Activated B cell treated with CpG ODN at 0.5 μM for 24 hours (primary cell): ENCODE results near the gene CCL27. TPM values are rescaled to one million over a fixed set of nuclear protein-coding genes. Genes with fewer than 3 reads are reported as not detected.

ENCODE experiments used
- ATAC-seq: fragments of 200-7000 bp; cut with Tn5 transposase; one replicate; pipeline ENCODE4 v1.10.0; 2021; ENCODE audit warnings: low read depth, mild to moderate bottlenecking, moderate library complexity
- CTCF ChIA-PET: fragments of 350-600 bp; sonication (Branson Sonifier 250); formaldehyde crosslinking; loops from one replicate; lab custom pipeline; 2021; ENCODE audit warnings: antibody characterized with exemption; lab: Charles Lee
- POLR2A ChIA-PET: fragments of 350-600 bp; sonication (Branson Sonifier 250); formaldehyde crosslinking; loops from one replicate; lab custom pipeline; 2021; ENCODE audit warnings: antibody characterized with exemption; lab: Charles Lee
- DNase-seq: peaks from one replicate; pipeline ENCODE4 v3.0.0; 2022
- H3K27ac Mint-ChIP-seq: one replicate; pipeline ENCODE4 v1.8.0; 2020; ENCODE audit warnings: mixed read lengths
- H3K27me3 Mint-ChIP-seq: one replicate; pipeline ENCODE4 v1.8.0; 2021; ENCODE audit warnings: mixed read lengths
- H3K36me3 Mint-ChIP-seq: one replicate; pipeline ENCODE4 v1.8.0; 2021; ENCODE audit warnings: low read depth, mixed read lengths
- H3K4me1 Mint-ChIP-seq: one replicate; pipeline ENCODE4 v1.8.0; 2021; ENCODE audit warnings: mixed read lengths
- H3K4me3 Mint-ChIP-seq: one replicate; pipeline ENCODE4 v1.8.0; 2020; ENCODE audit warnings: mild to moderate bottlenecking, mixed read lengths
- H3K9me3 Mint-ChIP-seq: one replicate; pipeline ENCODE4 v1.8.0; 2020; ENCODE audit warnings: mixed read lengths
- intact Hi-C: fragments of 100-400 bp; cut with micrococcal nuclease; formaldehyde crosslinking; loops from one replicate; pipeline ENCODE4 v1.15.1; 2024
- total RNA-seq: library from RNA; stranded (reverse); gene quantifications from 2 replicates; pipeline ENCODE4 v1.2.3, GENCODE V29; 2022
- TF ChIP-seq, protein P1 (sequence below): fragments of 200-600 bp; IDR thresholded peaks from one replicate; pipeline ENCODE4 v1.8.0; 2022; ENCODE audit warnings: antibody characterized with exemption, mild to moderate bottlenecking

The CCL27 gene, protein sequence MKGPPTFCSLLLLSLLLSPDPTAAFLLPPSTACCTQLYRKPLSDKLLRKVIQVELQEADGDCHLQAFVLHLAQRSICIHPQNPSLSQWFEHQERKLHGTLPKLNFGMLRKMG
- total RNA-seq: not detected in 2 replicates

DNA sequence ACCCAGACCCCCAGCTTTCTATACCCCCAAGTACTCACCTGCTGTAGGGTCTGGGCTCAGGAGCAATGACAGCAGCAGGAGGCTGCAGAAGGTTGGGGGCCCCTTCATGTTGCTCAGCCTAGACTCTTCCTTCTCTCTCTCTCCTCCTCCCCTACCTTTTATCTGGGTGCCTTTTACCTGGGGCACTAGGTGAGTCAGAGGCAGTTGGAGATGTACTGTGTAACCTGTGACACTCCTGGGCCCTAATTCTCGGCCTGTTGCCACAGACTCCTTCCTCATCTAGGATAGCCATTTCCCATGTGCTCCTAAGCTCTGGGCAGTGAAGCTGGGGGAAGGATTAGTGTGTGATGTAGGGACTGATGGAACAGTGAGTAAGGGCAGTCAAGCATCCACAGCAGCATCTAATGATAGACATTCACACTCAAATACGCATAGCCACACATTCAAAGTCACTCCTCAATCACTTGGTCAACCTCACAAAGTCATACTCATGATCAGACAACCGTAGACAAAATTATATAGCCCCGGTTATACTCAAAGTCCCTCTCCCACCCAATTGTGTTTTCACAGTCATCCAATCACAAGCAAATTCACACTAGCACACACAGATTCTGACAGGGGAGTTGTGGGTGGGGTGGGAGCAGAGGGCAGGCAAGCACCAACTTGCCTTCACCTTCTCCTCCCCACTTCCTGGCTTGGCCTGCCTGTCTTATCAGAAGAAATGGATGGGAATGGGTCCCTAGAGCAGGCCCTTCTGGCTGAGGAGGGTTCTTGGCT, at the start of gene CCL27:
Gene CCL27 (minus strand): TSS at position 132 of the 777 bp plus-strand sequence. CDS start 24 bp downstream, at position 108.
- no peak for DNase-seq
- TF ChIP-seq, protein P1, sequence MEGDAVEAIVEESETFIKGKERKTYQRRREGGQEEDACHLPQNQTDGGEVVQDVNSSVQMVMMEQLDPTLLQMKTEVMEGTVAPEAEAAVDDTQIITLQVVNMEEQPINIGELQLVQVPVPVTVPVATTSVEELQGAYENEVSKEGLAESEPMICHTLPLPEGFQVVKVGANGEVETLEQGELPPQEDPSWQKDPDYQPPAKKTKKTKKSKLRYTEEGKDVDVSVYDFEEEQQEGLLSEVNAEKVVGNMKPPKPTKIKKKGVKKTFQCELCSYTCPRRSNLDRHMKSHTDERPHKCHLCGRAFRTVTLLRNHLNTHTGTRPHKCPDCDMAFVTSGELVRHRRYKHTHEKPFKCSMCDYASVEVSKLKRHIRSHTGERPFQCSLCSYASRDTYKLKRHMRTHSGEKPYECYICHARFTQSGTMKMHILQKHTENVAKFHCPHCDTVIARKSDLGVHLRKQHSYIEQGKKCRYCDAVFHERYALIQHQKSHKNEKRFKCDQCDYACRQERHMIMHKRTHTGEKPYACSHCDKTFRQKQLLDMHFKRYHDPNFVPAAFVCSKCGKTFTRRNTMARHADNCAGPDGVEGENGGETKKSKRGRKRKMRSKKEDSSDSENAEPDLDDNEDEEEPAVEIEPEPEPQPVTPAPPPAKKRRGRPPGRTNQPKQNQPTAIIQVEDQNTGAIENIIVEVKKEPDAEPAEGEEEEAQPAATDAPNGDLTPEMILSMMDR: no peak
- intact Hi-C loops: loop anchor here (10.0 kb wide), 1 partner anchor 1072 kb away; the partner anchor contains the start of genes CREB3 and TLN1
- peaks cover 11% of the 10 kb centered on the region for H3K4me1 Mint-ChIP-seq
- no peak within 1 kb of the TSS for H3K4me3 Mint-ChIP-seq
- no peak within 1 kb of the TSS for H3K27ac Mint-ChIP-seq
- POLR2A ChIA-PET: no interaction called here
- no peaks in the 10 kb centered on the region for H3K36me3 Mint-ChIP-seq
- no peaks in the 10 kb centered on the region for H3K9me3 Mint-ChIP-seq
- CTCF ChIA-PET: interaction anchor here (1.1 to 3.9 kb wide), 3 partner anchors 16 to 40 kb away, joined by 3 to 14 read pairs (median 8); partner anchors contain the start of gene GALT
- no peak for ATAC-seq
- H3K27me3 Mint-ChIP-seq: no peaks in the 10 kb centered on the region

GRCh38 chr9:34712140-34712539, 49.7 kb upstream of the CCL27 start:
- no peaks in the 10 kb centered on the region for H3K9me3 Mint-ChIP-seq
- DNase-seq (no peak), ATAC-seq (no peak)
- TF ChIP-seq, protein P1: no peak
- H3K27ac Mint-ChIP-seq: no peak overlapping the region
- ChIA-PET POLR2A (no interaction called here), CTCF (interaction anchor here (1.0 kb wide), 1 partner anchor 10 kb away, joined by 3 read pairs; no protein-coding TSS in a partner anchor)
- no peak overlapping the region for H3K4me3 Mint-ChIP-seq
- H3K27me3 Mint-ChIP-seq: peaks cover 25% of the 10 kb centered on the region
- H3K36me3 Mint-ChIP-seq: no peaks in the 10 kb centered on the region
- no peaks in the 10 kb centered on the region for H3K4me1 Mint-ChIP-seq
- intact Hi-C loops: no loop called here

DNA sequence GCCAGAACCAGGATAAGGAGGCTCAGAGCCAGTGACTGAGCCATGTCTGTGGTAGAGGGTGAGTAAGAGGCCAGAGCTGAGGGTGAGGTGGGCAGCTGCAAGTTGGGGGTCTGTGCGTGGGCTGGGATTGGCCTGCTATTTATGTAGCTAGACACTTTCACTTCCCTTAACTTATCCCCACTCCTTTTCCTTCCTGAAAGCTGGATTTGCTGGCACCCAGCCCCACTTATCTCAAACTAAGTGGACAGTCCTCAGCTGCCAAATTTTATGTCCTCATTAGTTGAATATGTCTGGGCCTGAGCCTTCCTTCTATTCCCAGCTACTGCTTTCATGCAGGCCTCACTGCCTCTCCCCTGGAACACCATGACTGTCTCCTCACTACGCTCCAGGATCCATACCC, 47.6 kb upstream of the CCL27 start, which contains the start of gene CCL21:
Gene CCL21 (minus strand): TSS at position 114 of the 400 bp plus-strand sequence. CDS start 70 bp downstream, at position 44.
- H3K27me3 Mint-ChIP-seq: peaks cover 25% of the 10 kb centered on the region
- H3K4me3 Mint-ChIP-seq: no peak within 1 kb of the TSS
- CTCF ChIA-PET: no interaction called here
- no peak for DNase-seq
- TF ChIP-seq, protein P1: no peak
- POLR2A ChIA-PET: no interaction called here
- no peaks in the 10 kb centered on the region for H3K9me3 Mint-ChIP-seq
- intact Hi-C loops: no loop called here
- ATAC-seq: no peak
- no peak within 1 kb of the TSS for H3K27ac Mint-ChIP-seq
- H3K36me3 Mint-ChIP-seq: no peaks in the 10 kb centered on the region
- H3K4me1 Mint-ChIP-seq: no peaks in the 10 kb centered on the region

DNA sequence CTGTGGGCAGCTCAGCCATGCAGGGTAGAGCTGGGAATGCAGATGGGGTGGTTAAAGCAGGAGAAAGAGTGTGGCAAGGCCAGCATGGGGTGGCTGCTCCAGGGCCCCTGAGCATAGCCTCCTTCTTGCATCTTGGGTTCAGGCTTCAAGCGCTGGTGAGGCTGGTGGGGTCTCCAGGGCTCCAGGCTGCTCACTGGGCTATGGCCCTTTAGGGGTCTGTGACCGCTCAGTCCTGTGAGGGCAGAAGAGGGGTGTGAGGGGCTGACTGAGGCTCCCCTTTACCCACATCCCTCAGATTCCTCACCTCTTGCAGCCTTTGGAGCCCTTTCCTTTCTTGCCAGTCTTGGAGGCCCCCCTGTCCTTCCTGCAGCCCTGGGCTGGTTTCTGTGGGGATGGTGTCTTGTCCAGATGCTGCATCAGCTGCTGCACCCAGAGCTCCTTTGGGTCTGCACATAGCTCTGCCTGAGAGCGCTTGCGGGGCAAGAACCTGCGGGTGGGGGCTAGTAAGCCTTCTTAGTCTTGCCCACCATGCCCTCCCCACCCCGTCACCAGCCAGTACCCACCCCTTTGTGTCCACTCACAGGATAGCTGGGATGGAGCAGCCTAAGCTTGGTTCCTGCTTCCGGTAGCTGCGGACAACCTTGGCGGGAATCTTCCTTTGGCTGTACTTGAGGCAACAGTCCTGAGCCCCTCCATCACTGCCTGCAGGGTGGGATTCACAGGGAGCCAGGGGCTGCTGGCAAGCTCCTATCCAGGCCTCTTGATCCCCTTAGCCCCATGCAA, 46.9 kb upstream of the CCL27 start:
- H3K4me1 Mint-ChIP-seq: no peaks in the 10 kb centered on the region
- POLR2A ChIA-PET: no interaction called here
- no peak overlapping the region for H3K4me3 Mint-ChIP-seq
- CTCF ChIA-PET: no interaction called here
- intact Hi-C loops: no loop called here
- DNase-seq: no peak
- H3K36me3 Mint-ChIP-seq: no peaks in the 10 kb centered on the region
- H3K9me3 Mint-ChIP-seq: no peaks in the 10 kb centered on the region
- no peak for ATAC-seq
- TF ChIP-seq, protein P1: no peak
- H3K27ac Mint-ChIP-seq: no peak overlapping the region
- peaks cover 20% of the 10 kb centered on the region for H3K27me3 Mint-ChIP-seq
